Fibroblast of lung (primary cell): Measurements from ENCODE around the gene MACROD1. TPM values are rescaled to one million over a fixed set of nuclear protein-coding genes. Genes with fewer than 3 reads are reported as not detected.
A peak's percentile ranks its signal among the peaks of the same experiment; 100 is the strongest.

Source experiments
- DNase-seq, 2 donors: peaks; one replicate each; pipeline versions ENCODE4 v3.0.0 to v3.0.0-alpha.2; 2010; ENCODE audit warnings: low read depth in 2 of 2
- H2AFZ ChIP-seq: 2 replicates; pipeline ENCODE4 v1.5.1; 2012; ENCODE audit warnings: low read length, control low read depth, inconsistent platforms
- H3K27ac ChIP-seq: 2 replicates; pipeline ENCODE4 v1.5.1; 2011; ENCODE audit warnings: low read length, control low read depth; ENCODE audit not compliant: insufficient read depth
- H3K27me3 ChIP-seq: 2 replicates; pipeline ENCODE4 v1.5.1; 2011; ENCODE audit warnings: mild to moderate bottlenecking, low read length; ENCODE audit not compliant: control insufficient read depth, insufficient read depth
- H3K36me3 ChIP-seq: 2 replicates; pipeline ENCODE4 v1.5.1; 2011; ENCODE audit warnings: low read length; ENCODE audit not compliant: control insufficient read depth, insufficient read depth
- H3K4me1 ChIP-seq: 2 replicates; pipeline ENCODE4 v1.5.1; 2011; ENCODE audit warnings: low read length; ENCODE audit not compliant: control insufficient read depth, insufficient read depth; ENCODE audit errors: extremely low read depth
- H3K4me2 ChIP-seq: 2 replicates; pipeline ENCODE4 v1.5.1; 2011; ENCODE audit warnings: low read length, control low read depth; ENCODE audit not compliant: insufficient read depth; ENCODE audit errors: extremely low read depth
- H3K4me3 ChIP-seq, 4 experiments: fragments of 200-600 bp in 1 of 4; sonication (generic) in 1 of 4; replicated peaks in 1 of 4; 2 replicates each; pipeline ENCODE4 v1.5.1; 2011 to 2016; ENCODE audit warnings: low read length in 4 of 4, low read depth in 3 of 4, mild to moderate bottlenecking in 3 of 4, control low read depth in 2 of 4, inconsistent platforms in 1 of 4, mixed read lengths in 1 of 4; ENCODE audit not compliant: insufficient read depth in 1 of 4; ENCODE audit errors: control extremely low read depth in 1 of 4
- H3K79me2 ChIP-seq: 2 replicates; pipeline ENCODE4 v1.5.1; 2012; ENCODE audit warnings: mild to moderate bottlenecking, low read length, inconsistent platforms; ENCODE audit not compliant: control insufficient read depth, insufficient read depth
- H3K9ac ChIP-seq: 2 replicates; pipeline ENCODE4 v1.5.1; 2011; ENCODE audit warnings: mild to moderate bottlenecking, low read length, control low read depth; ENCODE audit not compliant: insufficient read depth
- H3K9me3 ChIP-seq: 2 replicates; pipeline ENCODE4 v1.5.1; 2012; ENCODE audit warnings: low read depth, low read length; ENCODE audit not compliant: control insufficient read depth, insufficient read depth
- H4K20me1 ChIP-seq: 2 replicates; pipeline ENCODE4 v1.5.1; 2011; ENCODE audit warnings: low read length; ENCODE audit not compliant: control insufficient read depth, insufficient read depth; ENCODE audit errors: extremely low read depth
- CTCF ChIP-seq, 2 donors: IDR thresholded peaks in 1 of 2; conservative IDR thresholded peaks in 1 of 2; 1 replicate in 1 of 2; 2 replicates in 1 of 2; pipeline ENCODE4 v1.5.1; 2011 to 2012; ENCODE audit warnings: low read length in 2 of 2, control low read depth in 1 of 2, inconsistent platforms in 1 of 2, low read depth in 1 of 2, mild to moderate bottlenecking in 1 of 2
- EZH2 ChIP-seq: IDR thresholded peaks from 2 replicates; pipeline ENCODE4 v1.5.1; 2012; ENCODE audit warnings: low read length, control low read depth, mild to moderate bottlenecking; ENCODE audit errors: missing control alignments
- polyA plus RNA-seq, 2 donors: library from polyadenylated mRNA; depleted of rRNA in 1 of 2; stranded (reverse) in 1 of 2; unstranded in 1 of 2; fragments of >200 nt; gene quantifications; 2 replicates each; pipeline ENCODE4 v1.2.1, GENCODE V29; 2011 to 2012; ENCODE audit warnings: missing spikeins in 1 of 2
- total RNA-seq: library from RNA; depleted of rRNA; stranded (reverse); fragments of >200 nt; gene quantifications from 2 replicates; pipeline ENCODE4 v1.2.1, GENCODE V29; 2014

The MACROD1 gene
- total and polyA plus RNA-seq, 2 donors (not counting 1 experiment from before 2014, with no cell fraction given): 8.8 to 24.8 TPM

- peak overlapping the region in 3 of 4 experiments; percentile 6 to 52 (median 38) for H3K4me3 ChIP-seq
- no peak overlapping the region for H3K27ac ChIP-seq
- peak; percentile 3 to 19 for DNase-seq
- no peaks in the 10 kb centered on the region for H3K9me3 ChIP-seq
- H3K27me3 ChIP-seq: peaks cover 5% of the 10 kb centered on the region
- H4K20me1 ChIP-seq: no peaks in the 10 kb centered on the region
- no peaks in the 10 kb centered on the region for H3K36me3 ChIP-seq
- H3K4me1 ChIP-seq: no peaks in the 10 kb centered on the region
- H2AFZ ChIP-seq: no peak overlapping the region
- no peak overlapping the region for H3K9ac ChIP-seq
- H3K79me2 ChIP-seq: no peaks in the 10 kb centered on the region
- no peak for TF ChIP-seq EZH2
- no peak for TF ChIP-seq CTCF (conservative IDR thresholded peaks at IDR 0.05 in 1 of 2, IDR thresholded peaks at IDR 0.05 in 1 of 2; ENCODE audit: low read depth in 1 of 2, low read length in 2 of 2)
- H3K4me2 ChIP-seq: peak overlapping the region; percentile 53
These were observed 105.0 kb downstream of the MACROD1 start for GRCh38 chr11:64060861-64061444.

- Histone ChIP-seq H3K4me2 (peak overlapping the region; percentile 52), H4K20me1 (no peaks in the 10 kb centered on the region), H3K27ac (no peak overlapping the region), H3K4me1 (no peaks in the 10 kb centered on the region), H3K36me3 (no peaks in the 10 kb centered on the region), H3K27me3 (peaks cover 5% of the 10 kb centered on the region), H3K79me2 (no peaks in the 10 kb centered on the region), H3K9me3 (no peaks in the 10 kb centered on the region), H3K9ac (no peak overlapping the region), H2AFZ (no peak overlapping the region), H3K4me3 (peak overlapping the region in 3 of 4 experiments; percentile 6 to 38 (median 34))
- TF ChIP-seq EZH2: no peak
- no peak for TF ChIP-seq CTCF (conservative IDR thresholded peaks at IDR 0.05 in 1 of 2, IDR thresholded peaks at IDR 0.05 in 1 of 2; ENCODE audit: low read depth in 1 of 2, low read length in 2 of 2)
- DNase-seq: no peak
These were observed 105.6 kb downstream of the MACROD1 start for GRCh38 chr11:64060263-64060860.

- Histone ChIP-seq H3K4me2 (no peak overlapping the region), H3K4me1 (no peaks in the 10 kb centered on the region), H3K79me2 (no peaks in the 10 kb centered on the region), H3K9me3 (no peaks in the 10 kb centered on the region), H4K20me1 (no peaks in the 10 kb centered on the region), H3K36me3 (no peaks in the 10 kb centered on the region), H3K9ac (no peak overlapping the region), H3K27ac (no peak overlapping the region), H3K27me3 (peaks cover 5% of the 10 kb centered on the region), H3K4me3 (no peak overlapping the region), H2AFZ (no peak overlapping the region)
- TF ChIP-seq CTCF (conservative IDR thresholded peaks at IDR 0.05 in 1 of 2, IDR thresholded peaks at IDR 0.05 in 1 of 2; ENCODE audit: low read depth in 1 of 2, low read length in 2 of 2): no peak
- no peak for TF ChIP-seq EZH2
- DNase-seq: no peak
These were observed 106.4 kb downstream of the MACROD1 start for GRCh38 chr11:64059339-64060140.
